Measurements from ENCODE around the gene TMEM165.
"Not testable (repeated sequence)": the region's sequence is repeated elsewhere in the genome, so short reads cannot be mapped to it uniquely, and the experiment has no call there.

Gene TMEM165

DNA sequence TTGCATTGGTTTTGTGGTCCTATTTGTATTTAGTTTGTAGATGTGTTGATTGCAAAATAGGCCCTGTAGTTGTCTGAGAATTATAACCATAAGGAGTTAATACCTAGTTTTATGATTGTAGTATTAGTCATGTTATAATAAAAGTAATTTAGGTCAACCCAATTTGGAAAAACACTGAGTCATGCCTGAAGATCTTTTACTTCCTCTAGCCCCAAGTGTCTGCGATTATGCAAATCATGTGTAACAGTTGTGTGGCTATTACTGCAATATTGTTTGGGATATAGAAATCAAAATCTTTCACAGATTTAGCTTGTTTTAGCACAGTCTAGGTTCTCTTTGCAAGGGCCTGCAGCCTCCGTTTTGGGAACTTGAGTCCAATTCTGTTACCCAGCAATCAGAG is 37.1 kb upstream of the TMEM165 start:
- Mint-ChIP-seq H3K4me1 (peaks cover 8% of the 10 kb centered on the region), H3K27ac (no peak overlapping the region), H3K9me3 (no peaks in the 10 kb centered on the region), H3K4me3 (no peak overlapping the region), H3K36me3 (peaks cover 6% of the 10 kb centered on the region), H3K27me3 (no peaks in the 10 kb centered on the region)
- DNase-seq (ENCODE audit: low spot score in 2 of 2) = no peak
- peak; percentile 72 for ATAC-seq (ENCODE audit: low read depth)

DNA sequence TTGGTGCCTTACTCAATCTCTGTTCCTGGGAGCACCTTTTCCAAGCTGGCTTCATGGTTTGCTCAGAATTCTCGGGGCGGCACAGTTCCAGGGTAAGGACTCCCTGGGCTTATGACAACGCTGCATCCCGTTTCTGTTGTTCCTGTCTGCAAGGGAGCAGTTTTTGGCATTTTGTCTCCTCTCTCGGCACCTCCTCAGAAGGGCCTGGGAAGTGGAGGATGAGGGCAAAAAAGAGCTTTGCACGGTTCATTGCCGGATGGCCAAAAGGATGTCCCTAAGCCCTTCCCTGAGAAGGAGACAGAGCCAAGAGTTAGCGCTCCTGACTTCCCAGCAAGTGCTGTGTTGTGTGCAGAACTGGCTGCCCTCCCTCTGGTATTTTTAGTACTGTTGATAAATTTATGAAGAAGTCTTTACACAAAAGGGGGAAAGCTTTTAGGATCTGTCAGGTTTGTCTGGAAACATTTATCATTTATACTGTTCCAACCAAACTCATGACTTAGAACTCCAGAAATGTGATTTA is 36.3 kb upstream of the TMEM165 start:
- peaks cover 5% of the 10 kb centered on the region for H3K36me3 Mint-ChIP-seq
- DNase-seq (ENCODE audit: low spot score in 2 of 2) = no peak
- H3K27ac Mint-ChIP-seq = no peak overlapping the region
- H3K9me3 Mint-ChIP-seq = no peaks in the 10 kb centered on the region
- peaks cover 8% of the 10 kb centered on the region for H3K4me1 Mint-ChIP-seq
- H3K27me3 Mint-ChIP-seq = no peaks in the 10 kb centered on the region
- no peak overlapping the region for H3K4me3 Mint-ChIP-seq
- ATAC-seq (ENCODE audit: low read depth) = no peak

DNA sequence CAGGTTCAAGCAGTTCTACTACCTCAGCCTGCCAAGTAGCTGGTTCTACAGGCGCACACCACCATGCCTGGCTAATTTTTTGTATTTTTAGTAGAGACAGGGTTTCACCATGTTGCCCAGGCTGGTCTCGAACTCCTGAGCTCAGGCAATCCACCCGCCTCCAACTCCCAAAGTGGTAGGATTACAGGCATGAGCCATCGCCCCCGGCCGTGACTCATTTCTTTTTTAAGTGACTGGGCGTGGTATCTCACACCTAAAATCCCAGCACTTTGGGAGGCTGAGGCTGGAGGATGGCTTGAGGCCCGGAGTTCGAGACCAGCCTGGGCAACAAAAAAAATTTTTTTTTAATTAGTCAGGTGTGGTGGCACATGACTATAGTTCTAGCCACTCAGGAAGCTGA is 32.8 kb upstream of the TMEM165 start:
- H3K27ac Mint-ChIP-seq; H3K4me3 Mint-ChIP-seq; DNase-seq (ENCODE audit: low spot score in 2 of 2); H3K9me3 Mint-ChIP-seq; H3K27me3 Mint-ChIP-seq; H3K4me1 Mint-ChIP-seq; ATAC-seq (ENCODE audit: low read depth): not testable (repeated sequence)
- peaks cover 11% of the 10 kb centered on the region for H3K36me3 Mint-ChIP-seq

DNA sequence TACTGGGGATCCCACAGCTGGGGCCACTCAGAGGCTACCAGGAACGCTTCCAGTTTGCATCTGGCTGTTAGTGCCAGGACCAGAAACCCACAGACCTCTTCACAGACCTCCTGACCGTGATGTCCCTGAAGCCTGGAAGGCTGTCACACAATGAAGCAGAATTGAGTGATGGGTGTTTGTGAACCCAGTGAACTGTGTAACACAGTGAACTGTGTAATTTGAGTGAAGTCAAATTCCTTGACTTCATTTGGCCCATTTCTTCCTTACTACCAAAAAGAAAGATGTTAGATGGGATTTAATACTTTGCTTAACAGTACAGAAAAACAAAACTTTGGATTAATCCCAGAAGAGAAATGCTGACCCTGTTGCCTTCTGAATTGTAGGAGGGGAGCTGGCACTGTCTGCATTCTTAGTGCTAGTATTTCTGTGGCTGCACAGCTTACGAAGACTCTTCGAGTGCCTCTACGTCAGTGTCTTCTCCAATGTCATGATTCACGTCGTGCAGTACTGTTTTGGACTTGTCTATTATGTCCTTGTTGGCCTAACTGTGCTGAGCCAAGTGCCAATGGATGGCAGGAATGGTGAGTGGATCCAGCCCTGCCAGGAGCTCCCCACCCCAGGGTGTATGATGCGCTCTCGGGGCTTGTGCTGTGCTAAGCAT is 31.9 kb upstream of the TMEM165 start:
- no peaks in the 10 kb centered on the region for H3K27me3 Mint-ChIP-seq
- no peak overlapping the region for H3K4me3 Mint-ChIP-seq
- peaks cover 11% of the 10 kb centered on the region for H3K36me3 Mint-ChIP-seq
- no peaks in the 10 kb centered on the region for H3K4me1 Mint-ChIP-seq
- DNase-seq (ENCODE audit: low spot score in 2 of 2) = no peak
- no peak overlapping the region for H3K27ac Mint-ChIP-seq
- no peaks in the 10 kb centered on the region for H3K9me3 Mint-ChIP-seq
- ATAC-seq (ENCODE audit: low read depth) = no peak

DNA sequence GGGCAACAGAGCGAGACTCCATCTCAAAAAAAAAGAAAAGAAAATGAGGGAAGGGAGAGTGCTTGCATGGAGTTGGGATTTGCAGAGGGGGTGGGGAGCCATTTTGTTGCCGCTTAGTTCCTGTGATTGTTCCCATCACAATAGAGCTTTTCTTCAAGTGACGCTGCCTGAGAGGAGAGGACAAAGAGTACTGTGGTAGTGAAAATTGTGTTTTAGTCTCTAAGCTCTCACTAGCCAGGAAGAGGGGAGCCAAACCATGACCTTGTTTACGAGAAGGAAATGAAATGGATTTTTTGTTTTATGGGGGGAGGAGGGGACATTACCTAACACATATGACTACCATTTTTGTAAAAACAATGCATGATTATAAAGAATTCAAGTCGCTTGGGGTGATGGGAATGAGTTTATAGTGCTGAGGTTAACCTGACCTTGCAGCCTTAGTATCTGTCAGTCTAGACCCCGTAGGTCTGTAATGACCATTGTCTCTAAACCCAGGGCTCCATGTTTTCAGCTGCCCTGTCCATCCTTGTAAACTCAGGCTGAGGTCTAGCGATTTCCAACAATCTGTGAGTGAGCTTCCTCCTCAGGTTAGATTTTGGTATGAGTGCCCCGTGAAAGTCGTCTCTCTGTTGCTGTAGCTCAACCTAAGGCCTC is 30.9 kb upstream of the TMEM165 start:
- DNase-seq (ENCODE audit: low spot score in 2 of 2) (no peak), ATAC-seq (ENCODE audit: low read depth) (no peak)
- H3K36me3 Mint-ChIP-seq = peaks cover 12% of the 10 kb centered on the region
- H3K27ac Mint-ChIP-seq = no peak overlapping the region
- H3K4me1 Mint-ChIP-seq = no peaks in the 10 kb centered on the region
- H3K27me3 Mint-ChIP-seq = no peaks in the 10 kb centered on the region
- H3K4me3 Mint-ChIP-seq = no peak overlapping the region
- H3K9me3 Mint-ChIP-seq = no peaks in the 10 kb centered on the region

DNA sequence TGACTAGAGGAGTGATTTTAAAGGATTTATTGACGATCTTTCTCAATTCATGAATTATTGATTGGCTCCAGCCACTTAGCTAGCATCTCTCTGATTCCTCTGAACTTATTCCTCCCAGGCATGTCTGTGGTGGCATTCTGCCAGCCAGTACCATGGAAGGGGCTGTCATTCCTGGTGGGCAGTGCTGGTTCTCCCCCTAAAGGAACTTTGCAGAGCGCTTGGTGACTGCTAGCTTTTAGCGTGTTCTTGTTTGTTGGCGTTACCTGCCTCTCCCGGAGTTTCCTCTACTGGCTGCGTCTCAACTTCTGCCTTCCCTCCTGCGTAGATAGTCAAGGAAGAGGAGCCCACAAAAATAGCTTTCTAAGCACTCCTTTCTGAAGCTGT is 30.4 kb upstream of the TMEM165 start:
- Mint-ChIP-seq H3K4me1 (no peaks in the 10 kb centered on the region), H3K36me3 (peaks cover 17% of the 10 kb centered on the region), H3K27me3 (no peaks in the 10 kb centered on the region), H3K4me3 (no peak overlapping the region), H3K27ac (no peak overlapping the region), H3K9me3 (no peaks in the 10 kb centered on the region)
- no peak for DNase-seq (ENCODE audit: low spot score in 2 of 2)
- ATAC-seq (ENCODE audit: low read depth) = no peak

DNA sequence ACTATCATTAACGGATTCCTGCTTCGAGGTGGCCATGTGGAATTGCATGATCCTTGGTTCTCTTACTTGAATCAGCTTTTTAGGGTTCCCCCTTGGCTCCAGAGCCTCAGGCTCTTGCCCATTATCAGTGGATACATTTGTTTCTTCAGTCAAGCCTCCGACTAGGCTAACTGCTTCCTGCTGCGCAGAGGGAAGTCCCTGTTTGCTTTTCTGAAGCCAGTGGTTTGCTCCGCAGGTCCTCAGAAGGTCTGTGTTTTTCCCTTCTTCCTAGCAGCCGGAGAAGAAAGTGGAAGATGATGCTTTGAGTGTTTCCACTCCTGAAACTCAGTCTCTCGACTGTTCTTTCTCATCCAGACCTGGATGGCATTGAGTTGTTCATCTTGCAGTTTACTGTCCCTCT is 29.1 kb upstream of the TMEM165 start:
- no peak for DNase-seq (ENCODE audit: low spot score in 2 of 2)
- no peak overlapping the region for H3K4me3 Mint-ChIP-seq
- H3K36me3 Mint-ChIP-seq = peaks cover 17% of the 10 kb centered on the region

DNA sequence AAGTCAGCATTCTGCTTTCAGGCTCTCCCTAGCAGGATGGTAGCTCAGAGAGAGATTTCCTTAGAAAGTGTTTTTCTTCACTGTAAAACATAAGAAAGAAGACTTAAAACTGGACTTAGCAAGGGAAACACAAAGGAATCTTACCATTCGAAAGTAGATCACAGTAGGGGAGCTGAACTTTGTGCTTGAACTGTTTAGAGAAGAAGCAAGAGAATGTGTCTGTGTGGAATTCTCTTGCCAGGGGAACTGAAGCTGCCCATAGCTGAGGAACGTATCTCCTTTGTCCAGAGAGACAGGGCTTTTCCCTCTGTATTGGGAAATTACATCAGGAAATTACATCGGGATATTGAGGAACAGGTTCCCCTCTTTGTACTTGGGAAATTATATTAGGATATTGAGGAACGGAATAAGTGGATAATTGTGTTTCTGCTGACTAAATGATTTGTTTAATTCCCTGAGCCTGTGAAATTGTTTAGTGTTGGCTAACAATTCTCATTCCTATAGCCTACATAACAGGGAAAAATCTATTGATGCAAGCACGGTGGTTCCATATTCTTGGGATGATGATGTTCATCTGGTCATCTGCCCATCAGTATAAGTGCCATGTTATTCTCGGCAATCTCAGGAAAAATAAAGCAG is 28.6 kb upstream of the TMEM165 start:
- Mint-ChIP-seq H3K27ac (no peak overlapping the region), H3K4me1 (no peaks in the 10 kb centered on the region), H3K27me3 (no peaks in the 10 kb centered on the region), H3K36me3 (peaks cover 17% of the 10 kb centered on the region), H3K9me3 (no peaks in the 10 kb centered on the region), H3K4me3 (no peak overlapping the region)
- ATAC-seq (ENCODE audit: low read depth) (no peak), DNase-seq (ENCODE audit: low spot score in 2 of 2) (no peak)

More for the DNA sequence above, 29.1 kb upstream of the TMEM165 start:
- Mint-ChIP-seq H3K27ac (no peak overlapping the region), H3K9me3 (no peaks in the 10 kb centered on the region), H3K27me3 (no peaks in the 10 kb centered on the region), H3K4me1 (no peaks in the 10 kb centered on the region)
- no peak for ATAC-seq (ENCODE audit: low read depth)

DNA sequence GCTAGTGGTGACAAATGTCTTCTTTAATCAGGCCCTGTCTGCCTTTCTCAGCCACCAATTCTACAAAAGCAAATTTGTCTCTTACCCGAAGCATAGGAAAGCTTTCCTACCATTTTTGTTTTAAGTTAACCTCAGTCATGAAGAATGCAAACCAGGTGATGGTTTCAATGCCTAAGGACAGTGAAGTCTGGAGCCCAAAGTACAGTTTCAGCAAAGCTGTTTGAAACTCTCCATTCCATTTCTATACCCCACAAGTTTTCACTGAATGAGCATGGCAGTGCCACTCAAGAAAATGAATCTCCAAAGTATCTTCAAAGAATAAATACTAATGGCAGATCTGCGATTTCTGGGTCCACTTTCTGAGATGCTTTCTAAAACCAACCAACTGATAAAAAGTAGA is 25.8 kb upstream of the TMEM165 start:
- ATAC-seq (ENCODE audit: low read depth) (no peak), DNase-seq (ENCODE audit: low spot score in 2 of 2) (no peak)
- H3K4me3 Mint-ChIP-seq = no peak overlapping the region
- no peaks in the 10 kb centered on the region for H3K4me1 Mint-ChIP-seq
- peaks cover 10% of the 10 kb centered on the region for H3K36me3 Mint-ChIP-seq
- H3K9me3 Mint-ChIP-seq = no peaks in the 10 kb centered on the region
- H3K27ac Mint-ChIP-seq = peak overlapping the region; percentile 58
- no peaks in the 10 kb centered on the region for H3K27me3 Mint-ChIP-seq

DNA sequence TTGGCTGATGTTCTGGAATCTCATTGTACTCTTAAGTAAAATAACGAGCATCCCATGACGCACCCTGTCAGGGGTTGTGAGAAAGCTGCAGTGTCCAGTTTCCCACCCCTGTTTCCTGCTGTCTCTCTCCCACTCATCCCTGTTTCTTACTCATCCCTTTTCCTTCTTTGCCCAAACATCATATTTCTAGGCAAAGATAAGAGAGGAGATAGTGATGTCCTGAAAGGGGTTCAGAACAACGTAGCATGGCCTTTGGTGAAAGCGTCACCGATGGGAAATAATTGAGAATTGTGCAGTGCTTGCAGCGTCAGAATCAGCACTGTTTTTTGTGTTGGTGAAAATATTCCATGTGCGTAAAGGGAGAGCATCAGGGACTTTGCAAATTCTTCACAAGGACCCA is 23.5 kb upstream of the TMEM165 start:
- Mint-ChIP-seq H3K36me3 (peaks cover 6% of the 10 kb centered on the region), H3K27ac (no peak overlapping the region), H3K4me1 (no peaks in the 10 kb centered on the region), H3K27me3 (no peaks in the 10 kb centered on the region), H3K9me3 (no peaks in the 10 kb centered on the region), H3K4me3 (no peak overlapping the region)
- no peak for ATAC-seq (ENCODE audit: low read depth)
- DNase-seq (ENCODE audit: low spot score in 2 of 2) = no peak

DNA sequence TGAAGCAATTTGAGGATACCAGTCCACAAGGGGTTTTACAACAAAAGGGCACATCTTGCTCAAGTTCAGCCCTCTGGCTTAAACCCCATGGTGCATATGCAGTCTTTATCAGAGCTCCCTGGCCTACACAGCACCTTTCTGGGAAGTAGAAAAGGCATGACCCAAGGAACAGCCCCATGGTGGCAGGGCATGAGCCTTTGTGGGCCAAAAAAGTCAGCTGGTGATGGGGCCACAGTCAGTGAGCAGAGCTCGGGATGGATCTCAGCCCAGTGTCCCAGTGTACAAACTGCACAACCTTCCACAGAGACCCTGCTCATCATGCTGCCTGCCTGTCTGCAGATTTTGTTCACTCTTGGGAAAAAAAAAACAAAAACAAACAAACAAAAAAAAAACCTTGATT is 22.3 kb upstream of the TMEM165 start:
- no peak for DNase-seq (ENCODE audit: low spot score in 2 of 2)
- no peaks in the 10 kb centered on the region for H3K27me3 Mint-ChIP-seq
- H3K36me3 Mint-ChIP-seq = peaks cover 6% of the 10 kb centered on the region
- no peaks in the 10 kb centered on the region for H3K4me1 Mint-ChIP-seq
- H3K4me3 Mint-ChIP-seq = no peak overlapping the region
- H3K9me3 Mint-ChIP-seq = no peaks in the 10 kb centered on the region
- ATAC-seq (ENCODE audit: low read depth) = no peak
- no peak overlapping the region for H3K27ac Mint-ChIP-seq

DNA sequence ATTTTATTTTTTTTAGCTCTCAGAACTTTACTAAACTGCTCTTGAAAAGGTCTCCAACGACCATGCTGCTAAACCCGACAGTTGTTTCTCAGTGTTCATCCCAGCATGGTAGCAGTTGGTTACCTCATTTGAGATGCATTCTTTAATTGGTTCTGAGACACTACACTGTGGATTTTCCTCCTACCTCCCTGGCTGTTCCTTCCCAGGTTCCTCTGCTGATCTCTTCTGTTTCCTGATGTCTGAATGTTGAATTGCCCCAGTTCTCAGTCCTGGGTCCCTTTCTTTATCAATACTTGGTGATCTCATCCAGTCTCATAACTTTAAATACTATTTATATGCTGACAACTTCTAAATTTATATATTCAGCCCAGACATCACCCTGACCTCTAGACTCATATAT is 19.1 kb upstream of the TMEM165 start:
- Mint-ChIP-seq H3K36me3 (no peaks in the 10 kb centered on the region), H3K4me1 (no peaks in the 10 kb centered on the region), H3K27ac (no peak overlapping the region), H3K9me3 (no peaks in the 10 kb centered on the region), H3K27me3 (no peaks in the 10 kb centered on the region), H3K4me3 (no peak overlapping the region)
- ATAC-seq (ENCODE audit: low read depth) (no peak), DNase-seq (ENCODE audit: low spot score in 2 of 2) (no peak)

DNA sequence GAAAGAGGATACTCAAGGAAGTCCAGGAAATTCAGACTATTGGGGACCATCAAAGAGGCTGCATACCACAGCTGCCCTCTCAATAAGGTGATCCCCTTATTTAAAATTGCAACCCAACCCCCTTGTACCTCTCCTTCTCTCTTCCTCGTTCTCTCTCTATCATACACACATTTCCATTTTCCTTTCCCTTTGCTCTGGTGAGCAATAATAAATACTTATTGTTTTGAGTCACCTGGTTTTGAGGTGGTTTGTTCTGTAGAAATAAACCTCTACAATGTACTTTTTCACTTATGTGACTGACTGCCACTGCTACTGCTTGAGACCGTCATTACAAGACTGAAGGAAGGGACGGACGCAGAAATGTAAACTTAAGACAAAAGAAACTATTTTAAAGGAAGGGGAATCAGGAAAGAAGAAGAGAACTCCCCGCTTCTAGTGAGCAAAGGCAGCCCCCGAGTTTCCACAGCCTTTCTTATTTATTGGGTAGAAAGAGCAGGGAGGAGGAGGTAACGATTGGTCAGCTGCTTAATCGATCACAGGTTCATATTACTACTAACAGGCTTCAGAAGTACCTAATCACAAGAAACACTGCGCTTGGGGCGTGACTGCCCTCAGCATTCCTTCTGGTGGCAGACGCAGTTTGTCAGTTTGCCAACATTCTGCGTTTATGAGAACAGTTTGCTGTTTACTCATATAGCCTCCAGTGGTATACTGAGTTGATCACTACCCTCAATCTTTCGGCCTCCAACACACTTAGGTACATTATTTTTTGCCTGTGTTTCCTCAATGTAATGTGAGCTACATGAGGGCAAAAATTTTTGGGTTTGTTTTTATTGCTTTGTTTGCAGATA is 16.9 kb upstream of the TMEM165 start:
- H3K27me3 Mint-ChIP-seq = no peaks in the 10 kb centered on the region
- DNase-seq (ENCODE audit: low spot score in 2 of 2) (no peak), ATAC-seq (ENCODE audit: low read depth) (no peak)
- H3K27ac Mint-ChIP-seq = no peak overlapping the region
- H3K36me3 Mint-ChIP-seq = no peaks in the 10 kb centered on the region
- H3K9me3 Mint-ChIP-seq = no peaks in the 10 kb centered on the region
- no peaks in the 10 kb centered on the region for H3K4me1 Mint-ChIP-seq
- no peak overlapping the region for H3K4me3 Mint-ChIP-seq

DNA sequence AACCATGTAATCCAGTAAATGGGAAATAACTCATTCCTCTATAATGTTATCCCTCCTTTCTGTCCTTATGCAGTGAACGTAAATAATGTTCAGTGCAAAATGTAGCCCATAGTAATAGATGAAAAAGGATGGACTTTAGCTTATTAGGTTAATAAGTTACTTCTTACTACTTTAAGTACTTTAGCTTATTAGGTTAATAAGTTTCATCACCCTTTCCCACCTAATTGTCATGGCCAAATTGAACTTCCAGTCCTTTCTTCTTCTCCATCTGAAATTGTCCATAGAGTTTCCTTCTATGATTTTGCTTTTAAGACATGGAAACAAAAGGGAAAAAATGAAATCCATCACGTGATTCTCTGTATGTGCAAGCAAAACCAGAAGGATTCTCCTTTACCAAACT is 15.2 kb upstream of the TMEM165 start:
- Mint-ChIP-seq H3K4me3 (no peak overlapping the region), H3K36me3 (no peaks in the 10 kb centered on the region), H3K9me3 (no peaks in the 10 kb centered on the region), H3K27me3 (no peaks in the 10 kb centered on the region), H3K27ac (no peak overlapping the region), H3K4me1 (no peaks in the 10 kb centered on the region)
- ATAC-seq (ENCODE audit: low read depth) = no peak
- no peak for DNase-seq (ENCODE audit: low spot score in 2 of 2)

Data from memory B cell (primary cell).